ACC112 (cell line): ENCODE measurements around the gene YJU2.
"Not testable (repeated sequence)": the region's sequence is repeated elsewhere in the genome, so short reads cannot be mapped to it uniquely, and the experiment has no call there.

Source experiments
- H2AFZ ChIP-seq: fragments of 200-600 bp; sonication (generic); one replicate; pipeline ENCODE4 v1.6.0; 2017; ENCODE audit warnings: antibody characterized with exemption, low read length; ENCODE audit not compliant: unreplicated experiment
- H3K27ac ChIP-seq: fragments of 200-600 bp; sonication (generic); 2 replicates; pipeline ENCODE4 v1.5.1; 2014; ENCODE audit warnings: low read depth, mild to moderate bottlenecking, antibody characterized with exemption, low read length, moderate library complexity
- H3K27me3 ChIP-seq: fragments of 200-600 bp; sonication (generic); 2 replicates; pipeline ENCODE4 v1.6.1; 2014; ENCODE audit warnings: mild to moderate bottlenecking, antibody characterized with exemption, low read length, moderate library complexity, mixed read lengths; ENCODE audit not compliant: insufficient read depth
- H3K36me3 ChIP-seq: fragments of 200-600 bp; sonication (generic); 2 replicates; pipeline ENCODE4 v1.6.1; 2016; ENCODE audit warnings: mild to moderate bottlenecking, antibody characterized with exemption, low read length, moderate library complexity, mixed read lengths; ENCODE audit not compliant: insufficient read depth
- H3K4me1 ChIP-seq: fragments of 200-600 bp; sonication (generic); one replicate; pipeline ENCODE4 v1.6.1; 2016; ENCODE audit warnings: low read length, mixed read lengths; ENCODE audit not compliant: insufficient read depth, unreplicated experiment, control insufficient read depth
- H3K4me3 ChIP-seq: fragments of 200-600 bp; sonication (generic); 2 replicates; pipeline ENCODE4 v1.5.1; 2014; ENCODE audit warnings: mild to moderate bottlenecking, low read depth, low read length
- H3K79me2 ChIP-seq: fragments of 200-600 bp; sonication (generic); one replicate; pipeline ENCODE4 v1.6.0; 2016; ENCODE audit warnings: low read length; ENCODE audit not compliant: control insufficient read depth, unreplicated experiment, insufficient read depth

Gene YJU2

DNA sequence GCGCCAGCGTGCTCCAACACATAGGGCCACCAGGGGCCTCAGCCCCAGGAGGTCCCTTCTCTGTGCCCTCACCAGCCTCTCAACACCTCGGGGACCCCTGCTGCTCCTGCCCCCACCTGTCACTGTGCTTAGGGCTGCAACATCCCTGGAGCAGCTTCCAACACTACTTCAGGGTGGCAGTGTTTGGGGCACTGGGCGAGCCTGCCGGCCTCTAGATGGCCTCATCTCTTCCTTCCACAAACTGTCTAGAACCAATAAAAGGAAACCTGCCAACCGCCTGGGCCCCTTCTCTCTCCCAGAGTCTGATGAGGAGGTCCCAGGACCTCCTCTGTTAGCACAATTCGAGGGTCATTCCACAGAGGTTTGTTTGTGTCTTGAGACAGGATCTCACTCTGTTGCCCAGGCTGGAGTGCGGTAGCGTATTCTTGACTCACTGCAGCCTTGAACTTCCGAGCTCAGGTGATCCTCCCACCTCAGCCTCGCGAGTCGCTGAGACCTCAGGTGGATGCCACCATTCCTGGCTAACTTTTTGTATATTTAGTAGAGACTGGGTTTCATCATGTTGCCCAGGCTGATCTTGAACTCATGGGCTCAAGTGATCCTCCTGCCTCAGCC, 22.0 kb downstream of the YJU2 start:
- H3K4me1 ChIP-seq = no peaks in the 10 kb centered on the region
- no peak overlapping the region for H2AFZ ChIP-seq
- no peaks in the 10 kb centered on the region for H3K27me3 ChIP-seq
- no peak overlapping the region for H3K27ac ChIP-seq
- H3K4me3 ChIP-seq = no peak overlapping the region
- H3K36me3 ChIP-seq = no peaks in the 10 kb centered on the region
- H3K79me2 ChIP-seq = no peaks in the 10 kb centered on the region

DNA sequence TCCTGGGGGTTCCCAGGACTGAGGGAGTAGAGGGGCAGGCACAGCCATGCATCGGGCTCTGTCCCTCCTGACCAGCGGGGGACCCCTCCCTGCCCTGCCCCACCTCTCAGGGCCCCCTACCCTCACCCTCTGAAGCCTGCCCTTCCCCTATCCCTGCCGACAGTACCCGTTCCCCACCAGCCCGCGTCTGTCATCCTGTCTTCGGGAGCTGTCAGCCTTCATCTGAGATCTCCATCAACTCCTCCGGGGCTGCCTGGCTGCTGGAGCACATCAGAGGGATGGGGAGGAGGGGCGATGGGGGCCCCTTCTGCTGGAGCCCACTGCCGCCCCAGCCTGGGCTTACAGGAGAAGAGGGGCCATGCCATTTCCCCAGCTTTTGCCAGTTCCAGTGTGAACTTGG, 26.0 kb downstream of the YJU2 start:
- Histone ChIP-seq H3K27ac (no peak overlapping the region), H3K4me1 (no peaks in the 10 kb centered on the region), H3K4me3 (no peak overlapping the region), H3K79me2 (no peaks in the 10 kb centered on the region), H2AFZ (no peak overlapping the region), H3K36me3 (no peaks in the 10 kb centered on the region), H3K27me3 (no peaks in the 10 kb centered on the region)

DNA sequence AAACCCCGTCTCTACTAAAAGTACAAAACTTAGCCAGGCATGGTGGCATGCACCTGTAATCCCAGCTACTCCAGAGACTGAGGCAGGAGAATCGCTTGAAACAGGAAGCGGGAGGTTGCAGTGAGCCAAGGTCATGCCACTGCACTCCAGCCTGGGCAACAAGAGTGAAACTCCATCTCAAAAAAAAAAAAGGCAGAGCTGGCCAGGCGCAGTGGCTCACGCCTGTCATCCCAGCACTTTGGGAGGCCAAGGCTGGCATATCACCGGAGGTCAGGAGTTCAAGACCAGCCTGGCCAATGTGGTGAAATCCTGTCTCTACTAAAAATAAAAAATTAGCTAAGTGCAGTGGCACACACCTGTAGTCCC, 27.4 kb downstream of the YJU2 start:
- not testable (repeated sequence) for H3K27me3 ChIP-seq, H3K27ac ChIP-seq, H3K4me3 ChIP-seq, H2AFZ ChIP-seq, H3K36me3 ChIP-seq, H3K79me2 ChIP-seq, H3K4me1 ChIP-seq

DNA sequence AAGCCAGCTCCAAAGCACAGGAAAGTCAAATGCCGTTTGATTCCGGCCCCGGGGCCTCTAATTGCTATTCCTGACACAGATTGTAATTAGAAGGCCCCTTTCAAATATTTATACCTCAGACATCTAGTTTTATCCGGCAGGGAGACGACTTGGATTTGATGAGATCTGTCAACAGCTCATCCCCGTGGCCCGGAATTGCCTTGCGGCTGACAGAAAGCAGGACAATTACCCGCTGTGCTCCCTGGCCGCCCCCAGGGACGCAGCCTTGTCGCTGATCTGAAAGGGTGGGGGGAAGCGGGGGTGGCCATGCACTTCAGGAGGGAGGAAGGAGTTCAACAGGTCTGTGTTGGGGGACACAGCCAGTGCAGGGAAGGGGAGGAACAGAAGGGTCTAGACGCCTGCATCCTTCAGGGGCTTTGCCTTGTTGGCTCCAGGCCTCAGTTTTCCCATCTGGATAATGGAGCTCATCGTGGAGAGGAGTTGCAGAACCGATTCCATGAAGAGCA, 30.4 kb downstream of the YJU2 start:
- H3K79me2 ChIP-seq = no peaks in the 10 kb centered on the region
- H3K4me1 ChIP-seq = no peaks in the 10 kb centered on the region
- no peak overlapping the region for H3K27ac ChIP-seq
- no peak overlapping the region for H3K4me3 ChIP-seq
- H2AFZ ChIP-seq = no peak overlapping the region
- H3K36me3 ChIP-seq = no peaks in the 10 kb centered on the region
- H3K27me3 ChIP-seq = peaks cover 28% of the 10 kb centered on the region

DNA sequence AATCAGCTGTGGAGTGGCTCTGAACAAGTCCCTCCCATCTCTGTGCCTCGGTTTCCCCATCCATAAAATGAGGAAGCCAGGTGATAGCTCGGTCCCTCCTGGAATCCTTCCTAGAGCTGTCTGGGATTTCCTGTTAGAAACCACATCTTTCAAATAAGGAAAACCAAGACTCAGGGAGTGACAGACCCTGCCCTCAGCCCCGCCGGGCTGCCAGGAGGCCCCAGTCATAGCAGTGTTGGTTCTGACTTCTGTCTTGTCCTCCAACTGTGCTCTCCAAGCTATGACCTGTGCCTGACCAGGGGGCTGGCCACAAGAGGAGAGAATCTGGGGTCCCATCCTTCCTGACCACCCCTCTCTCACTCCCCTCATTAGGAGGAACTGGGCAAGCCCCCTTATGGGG, 31.1 kb downstream of the YJU2 start:
- no peak overlapping the region for H3K27ac ChIP-seq
- H3K4me1 ChIP-seq = no peaks in the 10 kb centered on the region
- H3K36me3 ChIP-seq = no peaks in the 10 kb centered on the region
- no peak overlapping the region for H2AFZ ChIP-seq
- no peaks in the 10 kb centered on the region for H3K79me2 ChIP-seq
- no peak overlapping the region for H3K4me3 ChIP-seq
- peaks cover 31% of the 10 kb centered on the region for H3K27me3 ChIP-seq

DNA sequence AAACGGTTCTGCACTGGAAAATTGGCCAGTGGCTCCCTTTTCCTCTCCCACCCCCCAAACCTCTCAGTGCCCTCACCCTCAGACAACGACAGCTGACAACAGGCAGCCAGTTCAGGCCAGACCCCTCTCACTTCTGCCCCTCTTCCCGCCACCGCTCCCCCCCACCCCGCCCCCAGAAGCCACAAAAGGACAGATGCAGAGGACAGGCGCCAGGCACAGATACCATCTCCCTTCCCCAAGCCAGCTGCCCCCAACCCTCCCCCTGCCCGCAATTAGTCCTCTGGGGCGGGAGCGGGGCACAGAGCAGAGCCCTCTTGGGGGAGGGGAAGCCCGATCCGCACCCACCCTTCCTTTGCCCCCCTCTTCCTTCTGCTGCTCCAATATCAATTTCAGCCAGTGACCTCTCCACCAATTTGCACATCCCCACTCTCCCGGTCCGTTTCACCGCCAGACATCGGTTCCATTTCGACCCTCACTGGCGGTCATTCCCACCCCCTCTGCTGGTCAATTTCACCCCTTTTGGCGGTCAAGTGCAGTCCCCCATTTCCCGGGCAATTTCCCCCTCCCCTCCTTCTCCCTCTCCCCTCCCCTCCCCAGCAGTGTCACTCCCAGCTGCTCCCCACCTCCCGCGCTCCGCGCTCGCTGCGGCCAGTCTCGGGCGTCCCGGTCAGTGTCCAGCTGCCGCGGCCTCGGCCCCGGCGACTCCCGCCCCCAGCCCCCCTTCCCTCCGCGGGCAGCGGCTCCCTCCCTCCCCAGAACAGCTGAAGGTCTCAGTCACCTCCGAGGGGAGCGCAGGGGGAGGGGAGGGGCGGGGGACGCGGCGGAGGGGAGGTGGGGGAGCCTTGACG, 31.8 kb downstream of the YJU2 start, which contains the start of gene SHD:
SHD (plus strand) TSS at position 848 of the 848 bp plus-strand sequence. CDS start 798 bp downstream, outside the sequence.
- no peak within 1 kb of the TSS for H3K27ac ChIP-seq
- no peaks in the 10 kb centered on the region for H3K36me3 ChIP-seq
- H3K79me2 ChIP-seq = no peaks in the 10 kb centered on the region
- H2AFZ ChIP-seq = no peak within 1 kb of the TSS
- H3K4me1 ChIP-seq = no peaks in the 10 kb centered on the region
- peaks cover 34% of the 10 kb centered on the region for H3K27me3 ChIP-seq
- H3K4me3 ChIP-seq = peak within 1 kb of the TSS; percentile 37; the same call in 1 of the 2 replicates

DNA sequence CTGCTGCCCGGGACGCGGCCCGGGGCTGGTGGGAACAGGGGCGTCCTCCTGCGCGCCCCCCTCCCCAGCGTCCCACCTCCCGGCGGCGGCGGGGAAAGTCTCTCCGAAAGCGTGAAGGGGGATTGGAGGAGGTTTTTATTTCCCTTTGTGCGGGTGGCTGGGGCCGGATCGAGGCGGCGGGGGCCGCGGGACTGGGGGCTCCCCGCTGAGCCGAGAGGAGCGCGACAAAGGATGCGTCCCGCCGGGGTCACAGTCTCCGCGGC, 32.3 kb downstream of the YJU2 start:
- Histone ChIP-seq H3K27me3 (peaks cover 34% of the 10 kb centered on the region), H3K79me2 (no peaks in the 10 kb centered on the region), H3K4me3 (peak overlapping the region; percentile 37; the same call in 1 of the 2 replicates), H3K36me3 (no peaks in the 10 kb centered on the region), H2AFZ (no peak overlapping the region), H3K27ac (no peak overlapping the region), H3K4me1 (no peaks in the 10 kb centered on the region)

DNA sequence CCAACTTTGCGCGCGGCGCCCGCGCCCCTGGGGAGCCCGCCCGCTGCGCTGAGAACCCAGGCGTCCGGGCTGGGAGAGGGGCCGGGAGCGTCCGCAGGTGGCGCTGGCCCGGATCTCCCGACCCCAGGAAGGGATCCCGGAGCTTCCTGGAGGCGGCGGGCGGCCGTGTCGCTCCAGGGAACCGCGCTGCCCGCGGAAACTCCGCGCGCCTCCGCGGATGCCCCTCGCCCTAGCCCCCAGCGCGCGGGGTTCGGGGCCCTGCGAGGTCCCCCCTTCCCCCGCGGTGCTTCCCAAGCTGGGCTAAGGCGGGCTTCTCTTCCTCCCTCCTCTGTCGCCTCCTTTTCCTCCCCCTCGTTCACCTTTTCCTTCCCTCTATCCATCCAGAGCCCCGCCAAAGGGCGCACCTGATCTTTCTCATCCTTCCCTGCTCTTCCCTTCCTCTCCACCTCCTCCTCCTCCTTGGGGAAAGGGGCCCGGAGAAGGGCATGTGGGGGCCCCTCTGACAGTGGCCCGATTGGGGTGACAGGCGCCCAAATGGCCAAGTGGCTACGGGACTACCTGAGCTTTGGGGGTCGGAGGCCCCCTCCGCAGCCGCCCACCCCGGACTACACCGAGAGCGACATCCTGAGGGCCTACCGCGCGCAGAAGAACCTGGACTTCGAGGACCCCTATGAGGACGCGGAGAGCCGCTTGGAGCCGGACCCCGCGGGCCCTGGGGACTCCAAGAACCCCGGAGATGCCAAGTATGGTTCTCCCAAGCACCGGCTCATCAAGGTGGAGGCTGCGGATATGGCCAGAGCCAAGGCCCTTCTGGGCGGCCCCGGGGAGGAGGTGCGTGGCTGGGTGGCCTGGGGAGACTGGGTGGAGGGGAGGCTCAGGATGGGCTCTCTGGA, 32.9 kb downstream of the YJU2 start:
- H3K27ac ChIP-seq = no peak overlapping the region
- peak overlapping the region; percentile 37; the same call in 1 of the 2 replicates for H3K4me3 ChIP-seq
- no peak overlapping the region for H2AFZ ChIP-seq
- peaks cover 37% of the 10 kb centered on the region for H3K27me3 ChIP-seq
- H3K79me2 ChIP-seq = no peaks in the 10 kb centered on the region
- no peaks in the 10 kb centered on the region for H3K36me3 ChIP-seq
- no peaks in the 10 kb centered on the region for H3K4me1 ChIP-seq

DNA sequence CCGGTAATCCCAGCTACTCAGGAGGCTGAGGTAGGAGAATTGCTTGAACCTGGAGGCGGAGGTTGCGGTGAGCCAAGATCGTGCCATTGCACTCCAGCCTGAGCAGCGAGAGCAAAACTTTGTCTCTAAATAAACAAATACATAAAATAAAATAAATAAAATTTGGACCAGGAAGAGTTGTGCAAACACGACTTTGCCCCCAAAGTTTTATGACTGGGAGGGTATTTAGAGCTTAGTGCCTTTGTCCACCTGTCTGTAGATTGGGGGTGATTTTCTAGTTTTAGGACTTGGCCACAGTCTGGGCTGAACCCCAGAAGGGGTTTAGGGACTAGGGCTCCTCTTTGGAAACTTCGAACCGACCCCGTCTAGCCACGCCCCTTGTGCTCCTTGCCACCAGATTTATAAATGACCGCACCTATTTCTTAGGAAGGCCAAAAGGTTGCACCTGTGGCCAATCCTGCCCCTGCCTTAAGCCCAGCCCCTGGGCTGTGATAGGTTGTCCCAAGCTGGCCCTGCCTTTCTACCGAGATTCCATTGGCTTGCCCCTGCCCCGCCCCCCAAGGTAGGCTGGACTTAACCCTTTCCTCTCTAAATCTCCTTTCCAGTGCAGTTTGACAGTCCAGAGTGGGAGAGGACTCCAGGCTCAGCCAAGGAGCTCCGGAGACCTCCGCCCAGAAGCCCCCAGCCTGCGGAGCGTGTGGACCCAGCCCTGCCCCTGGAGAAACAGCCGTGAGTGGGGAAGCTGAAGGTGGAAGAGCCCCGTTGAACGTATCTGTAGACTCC, 37.5 kb downstream of the YJU2 start:
- Histone ChIP-seq H3K79me2 (no peaks in the 10 kb centered on the region), H3K27me3 (peaks cover 32% of the 10 kb centered on the region), H3K27ac (no peak overlapping the region), H2AFZ (no peak overlapping the region), H3K4me1 (no peaks in the 10 kb centered on the region), H3K4me3 (no peak overlapping the region), H3K36me3 (no peaks in the 10 kb centered on the region)

DNA sequence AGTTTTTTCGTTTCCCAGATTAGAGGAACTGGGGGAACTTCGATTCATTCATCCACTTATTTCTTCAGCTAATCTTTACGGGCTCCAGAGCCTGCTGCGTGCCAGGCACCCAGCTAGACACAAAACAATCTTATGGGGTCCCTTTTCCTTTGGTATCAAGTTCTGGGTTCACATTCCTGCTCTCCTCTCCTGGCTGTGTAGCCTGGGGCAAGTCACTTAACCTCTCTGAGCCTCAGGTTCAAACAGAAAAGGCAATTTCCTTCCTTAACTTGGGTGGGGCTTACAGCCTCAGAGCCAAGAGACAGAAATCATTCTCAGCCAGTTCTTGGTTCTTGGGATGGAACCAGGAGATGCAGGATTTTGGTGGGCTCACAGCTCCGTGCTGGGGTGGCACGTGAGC, 38.1 kb downstream of the YJU2 start:
- H3K79me2 ChIP-seq = no peaks in the 10 kb centered on the region
- H3K4me3 ChIP-seq = no peak overlapping the region
- H3K27me3 ChIP-seq = peaks cover 25% of the 10 kb centered on the region
- H3K27ac ChIP-seq = no peak overlapping the region
- no peaks in the 10 kb centered on the region for H3K4me1 ChIP-seq
- no peaks in the 10 kb centered on the region for H3K36me3 ChIP-seq
- no peak overlapping the region for H2AFZ ChIP-seq
